ENCODE data around the gene FKBP5.

Gene FKBP5

GRCh38 chr6:35534407-35535170 lies 154.1 kb downstream of the FKBP5 start:
- no peak for DNase-seq

GRCh38 chr6:35533981-35534380 lies 154.7 kb downstream of the FKBP5 start:
- no peak for DNase-seq

GRCh38 chr6:35532126-35532525 lies 156.6 kb downstream of the FKBP5 start:
- DNase-seq = no peak

GRCh38 chr6:35524380-35525020 lies 164.2 kb downstream of the FKBP5 start:
- DNase-seq = no peak
